Activated CD4-positive, alpha-beta T cell treated with anti-CD3 and anti-CD28 coated beads for 48 hours (primary cell): ENCODE results near the gene PMEPA1.

Experiments
- DNase-seq: peaks from one replicate; pipeline ENCODE4 v3.0.0-alpha.2; 2020

The PMEPA1 gene

DNA sequence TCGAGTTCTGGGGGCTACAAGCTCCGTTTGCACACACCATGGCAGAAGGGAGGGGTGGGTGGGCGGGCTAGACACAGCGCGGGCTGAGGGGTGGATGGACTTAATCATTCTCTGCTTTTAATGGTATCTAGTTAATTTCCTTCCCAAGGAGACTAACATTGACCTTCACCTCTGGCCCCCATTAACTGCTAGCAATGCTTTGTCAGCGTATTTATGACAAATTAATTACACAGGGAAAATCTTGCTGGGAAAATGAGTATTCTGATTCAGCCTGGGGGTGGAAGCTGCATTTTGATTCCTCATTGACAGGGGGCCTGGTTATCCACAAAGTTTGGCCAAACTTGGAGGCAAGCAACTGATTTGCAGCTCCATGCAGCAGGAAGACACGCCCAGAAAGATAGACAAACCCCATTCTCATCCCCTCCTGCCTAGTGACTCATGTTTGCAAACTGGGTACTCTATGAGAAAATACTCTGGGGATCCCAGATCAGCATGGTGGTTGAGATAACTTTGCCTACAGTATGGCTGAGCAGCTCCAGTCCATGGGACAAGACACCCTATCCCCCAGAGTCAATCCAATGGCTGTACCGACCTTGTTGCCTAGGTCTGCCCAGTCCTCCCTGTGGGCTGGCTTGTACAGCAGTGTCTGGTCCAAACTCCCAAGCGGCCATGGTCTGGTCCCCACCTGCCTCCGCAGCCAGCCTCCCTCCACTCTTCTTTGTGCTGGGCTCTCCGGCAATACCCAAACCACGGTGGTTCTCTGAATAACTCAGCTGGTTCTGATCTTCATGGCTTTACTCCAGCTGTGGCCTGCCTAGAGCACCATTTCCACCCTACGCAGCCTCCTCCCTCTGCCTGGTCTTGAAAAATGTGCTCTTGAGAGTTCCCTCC lies 109.2 kb downstream of the PMEPA1 start:
- DNase-seq = no peak

DNA sequence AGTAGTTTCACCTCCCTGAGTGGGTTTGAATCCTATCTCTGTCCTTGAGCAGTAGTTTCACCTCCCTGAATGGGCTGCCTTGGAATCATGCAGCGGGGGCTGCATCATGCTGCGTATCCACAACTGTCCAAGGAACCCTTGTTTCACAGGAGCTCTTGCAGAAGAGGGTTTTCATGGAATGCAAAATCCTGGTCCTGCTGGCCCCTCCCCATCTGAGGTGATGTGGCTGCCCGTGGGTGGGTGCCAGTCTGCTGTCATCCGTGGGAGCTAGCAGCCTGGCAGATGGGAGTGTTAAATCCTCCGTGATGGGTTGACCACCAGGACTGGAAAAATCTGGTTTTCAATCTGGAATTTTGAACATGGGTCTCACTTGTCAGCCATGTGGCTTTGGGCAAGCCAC lies 111.3 kb downstream of the PMEPA1 start:
- DNase-seq = no peak
